NCI-H187 treated with DMSO at 0.1 percent for 48 hours (cell line): ENCODE data around the gene SLC49A3.
A peak's percentile ranks its signal among the peaks of the same experiment; 100 is the strongest.
"Not testable (repeated sequence)": the region's sequence is repeated elsewhere in the genome, so short reads cannot be mapped to it uniquely, and the experiment has no call there.

Experiments used
- DNase-seq: peaks from one replicate; lab custom pipeline; 2025; lab: John Stamatoyannopoulos, UW

SLC49A3 gene

GRCh38 chr4:654503-654845, 34.5 kb downstream of the SLC49A3 start:
- no peak for DNase-seq

GRCh38 chr4:653831-654502, 35.0 kb downstream of the SLC49A3 start:
- no peak for DNase-seq

GRCh38 chr4:653080-653821, 35.7 kb downstream of the SLC49A3 start:
- DNase-seq, result no peak

- DNase-seq, result no peak
Measured at GRCh38 chr4:651884-652642, 36.9 kb downstream of the SLC49A3 start.

- peak; percentile 64 for DNase-seq
Measured at GRCh38 chr4:650951-651883, 37.7 kb downstream of the SLC49A3 start.

- no peak for DNase-seq
Measured at GRCh38 chr4:650461-650860, 38.5 kb downstream of the SLC49A3 start.

GRCh38 chr4:649751-650310, 39.1 kb downstream of the SLC49A3 start:
- DNase-seq, result no peak

- DNase-seq, result no peak
Measured at GRCh38 chr4:649293-649625, 39.7 kb downstream of the SLC49A3 start.

- DNase-seq, result peak; percentile 43
Measured at GRCh38 chr4:648579-649292, 40.2 kb downstream of the SLC49A3 start.

- no peak for DNase-seq
Measured at GRCh38 chr4:647481-647880, 41.5 kb downstream of the SLC49A3 start.

GRCh38 chr4:646460-646859, 42.5 kb downstream of the SLC49A3 start:
- DNase-seq, result no peak

- DNase-seq, result not testable (repeated sequence)
Measured at GRCh38 chr4:642366-642765, 46.6 kb downstream of the SLC49A3 start.

- no peak for DNase-seq
Measured at GRCh38 chr4:637536-638280, 51.2 kb downstream of the SLC49A3 start.

GRCh38 chr4:636628-637159, 52.3 kb downstream of the SLC49A3 start:
- no peak for DNase-seq

- no peak for DNase-seq
Measured at GRCh38 chr4:635851-636627, 52.9 kb downstream of the SLC49A3 start.

GRCh38 chr4:635066-635835, 53.7 kb downstream of the SLC49A3 start:
- not testable (repeated sequence) for DNase-seq

GRCh38 chr4:634599-634985, 54.4 kb downstream of the SLC49A3 start:
- DNase-seq, result no peak

GRCh38 chr4:633976-634598, 54.9 kb downstream of the SLC49A3 start:
- no peak for DNase-seq
